Panc1 (cell line): Measurements from ENCODE around the gene PDCD10. TPM values are rescaled to one million over a fixed set of nuclear protein-coding genes. Genes with fewer than 3 reads are reported as not detected.

Experiments used
- ATAC-seq: fragments of 200-7000 bp; cut with Tn5 transposase; 2 replicates; pipeline ENCODE4 v1.9.1; 2020; ENCODE audit warnings: mild to moderate bottlenecking, moderate library complexity
- BruUV-seq: library from RNA; stranded (reverse); fragments of 400-500 nt; replicated peaks from 2 replicates; lab custom pipeline; 2021; lab: Mats Ljungman, UMichigan
- CTCF ChIA-PET: fragments of 300-600 bp; sonication (Branson Sonifier 250); formaldehyde crosslinking; loops from one replicate; lab custom pipeline; 2022; ENCODE audit warnings: antibody characterized with exemption; lab: Charles Lee
- POLR2A ChIA-PET: fragments of 300-600 bp; sonication (Branson Sonifier 250); formaldehyde crosslinking; loops from one replicate; lab custom pipeline; 2022; ENCODE audit warnings: antibody characterized with exemption; lab: Charles Lee
- DNase-seq: peaks from one replicate; pipeline ENCODE4 v3.0.0-alpha.2; 2010; ENCODE audit warnings: low read depth, low spot score
- H3K27ac ChIP-seq: 2 replicates; pipeline ENCODE4 v1.5.1; 2011; ENCODE audit warnings: mild to moderate bottlenecking, low read length, inconsistent platforms
- H3K27me3 ChIP-seq: fragments of 200-500 bp; sonication (Bioruptor generic); 2 replicates; pipeline ENCODE4 v1.6.0; 2014; ENCODE audit warnings: low read length, inconsistent platforms; ENCODE audit not compliant: control insufficient read depth, insufficient read depth
- H3K36me3 ChIP-seq: fragments of 200-500 bp; sonication (Bioruptor generic); 2 replicates; pipeline ENCODE4 v1.5.1; 2014; ENCODE audit warnings: inconsistent platforms, mild to moderate bottlenecking, low read length, moderate library complexity; ENCODE audit not compliant: control insufficient read depth, insufficient read depth
- H3K4me1 ChIP-seq: 2 replicates; pipeline ENCODE4 v1.5.1; 2011; ENCODE audit warnings: inconsistent platforms, mild to moderate bottlenecking, low read length, moderate library complexity; ENCODE audit not compliant: control insufficient read depth, insufficient read depth
- H3K4me3 ChIP-seq, 2 experiments: 2 replicates each; pipeline ENCODE4 v1.5.1; 2011 to 2012; ENCODE audit warnings: low read depth in 2 of 2, low read length in 2 of 2, mild to moderate bottlenecking in 2 of 2, inconsistent platforms in 1 of 2, moderate library complexity in 1 of 2
- H3K9me3 ChIP-seq: fragments of 200-500 bp; sonication (Bioruptor generic); 2 replicates; pipeline ENCODE4 v1.5.1; 2014; ENCODE audit warnings: low read depth, mild to moderate bottlenecking, inconsistent platforms, low read length, moderate library complexity; ENCODE audit not compliant: control insufficient read depth, insufficient read depth
- POLR2AphosphoS5 ChIP-seq: IDR thresholded peaks from 2 replicates; pipeline ENCODE4 v1.6.1; 2012; ENCODE audit warnings: mild to moderate bottlenecking, low read depth, low read length, moderate library complexity
- REST ChIP-seq, 2 experiments: IDR thresholded peaks; 2 replicates each; pipeline ENCODE4 v1.6.1; 2011 to 2012; ENCODE audit warnings: low read depth in 2 of 2, control low read depth in 1 of 2, low read length in 1 of 2, mild to moderate bottlenecking in 1 of 2, moderate library complexity in 1 of 2; ENCODE audit not compliant: insufficient read depth in 1 of 2
- SIN3A ChIP-seq: IDR thresholded peaks from 2 replicates; pipeline ENCODE4 v1.6.1; 2012; ENCODE audit warnings: low read depth, mild to moderate bottlenecking, low read length, moderate library complexity, borderline replicate concordance; ENCODE audit not compliant: insufficient read depth
- TCF7L2 ChIP-seq: IDR thresholded peaks from 2 replicates; pipeline ENCODE4 v1.6.1; 2011; ENCODE audit warnings: mild to moderate bottlenecking, low read depth, low read length, inconsistent platforms
- in situ Hi-C: cut with HindIII; loops from 2 replicates; pipeline ENCODE4 v1.10.0; 2016; ENCODE audit warnings: low sequenced_read_pairs, low pct_unique_long_range_greater_than_20kb
- intact Hi-C: fragments of 100-400 bp; cut with micrococcal nuclease; formaldehyde crosslinking; loops from one replicate; pipeline ENCODE4 v1.10.0; 2022; ENCODE audit not compliant: unreplicated experiment
- total RNA-seq: library from RNA; stranded (reverse); gene quantifications from one replicate; pipeline ENCODE4 v1.2.1, GENCODE V29; 2021; ENCODE audit not compliant: unreplicated experiment
- TF ChIP-seq, protein P1 (sequence below): fragments of 450-650 bp; IDR thresholded peaks from 2 replicates; pipeline ENCODE4 v1.5.1; 2017; ENCODE audit warnings: mild to moderate bottlenecking

PDCD10 gene
- total RNA-seq, 1 experiment from 2014 or later = 83.5 TPM

DNA sequence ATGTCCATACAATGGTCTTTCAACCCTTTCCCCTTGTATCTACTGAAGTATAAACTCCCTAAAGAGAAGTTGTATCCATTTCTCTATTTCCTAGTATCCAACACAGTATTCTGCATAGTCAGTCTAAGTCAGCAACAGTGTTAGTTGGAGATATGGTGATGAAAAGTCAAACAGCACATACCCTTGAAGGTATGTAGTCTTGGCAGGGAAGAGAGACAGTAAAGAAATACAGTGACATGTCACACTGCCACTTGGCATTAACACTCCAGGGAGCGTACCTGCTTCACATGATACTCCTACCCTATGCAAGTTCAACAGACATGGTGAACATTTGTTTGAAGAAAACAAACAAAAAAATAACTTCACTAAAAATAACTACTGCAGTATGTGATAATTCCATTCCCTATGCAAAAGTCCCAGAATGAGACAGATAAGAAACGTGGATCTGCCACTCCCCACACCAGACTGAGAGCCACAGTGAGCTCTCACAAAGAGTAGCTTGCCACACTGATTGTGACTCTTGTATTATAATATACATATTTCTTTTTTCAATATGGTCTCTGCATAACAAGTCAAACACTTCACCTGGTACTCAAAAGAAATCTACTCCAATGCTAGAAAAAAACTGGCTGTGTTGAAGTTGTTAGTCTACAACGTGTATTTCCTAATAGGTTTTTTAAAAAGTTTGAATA is 5.9 kb downstream of the PDCD10 start:
- Histone ChIP-seq H3K27me3 (no peaks in the 10 kb centered on the region), H3K27ac (no peak overlapping the region), H3K4me3 (no peak overlapping the region), H3K4me1 (peaks cover 39% of the 10 kb centered on the region), H3K9me3 (no peaks in the 10 kb centered on the region), H3K36me3 (peaks cover 5% of the 10 kb centered on the region)
- ChIA-PET CTCF (no interaction called here), POLR2A (no interaction called here)
- no peak for TF ChIP-seq SIN3A
- TF ChIP-seq POLR2AphosphoS5 = no peak
- no peak for TF ChIP-seq REST (IDR thresholded peaks at IDR 0.05; ENCODE audit: insufficient read depth in 1 of 2, low read depth in 2 of 2, low read length in 1 of 2)
- TF ChIP-seq TCF7L2 = no peak
- TF ChIP-seq, protein P1, sequence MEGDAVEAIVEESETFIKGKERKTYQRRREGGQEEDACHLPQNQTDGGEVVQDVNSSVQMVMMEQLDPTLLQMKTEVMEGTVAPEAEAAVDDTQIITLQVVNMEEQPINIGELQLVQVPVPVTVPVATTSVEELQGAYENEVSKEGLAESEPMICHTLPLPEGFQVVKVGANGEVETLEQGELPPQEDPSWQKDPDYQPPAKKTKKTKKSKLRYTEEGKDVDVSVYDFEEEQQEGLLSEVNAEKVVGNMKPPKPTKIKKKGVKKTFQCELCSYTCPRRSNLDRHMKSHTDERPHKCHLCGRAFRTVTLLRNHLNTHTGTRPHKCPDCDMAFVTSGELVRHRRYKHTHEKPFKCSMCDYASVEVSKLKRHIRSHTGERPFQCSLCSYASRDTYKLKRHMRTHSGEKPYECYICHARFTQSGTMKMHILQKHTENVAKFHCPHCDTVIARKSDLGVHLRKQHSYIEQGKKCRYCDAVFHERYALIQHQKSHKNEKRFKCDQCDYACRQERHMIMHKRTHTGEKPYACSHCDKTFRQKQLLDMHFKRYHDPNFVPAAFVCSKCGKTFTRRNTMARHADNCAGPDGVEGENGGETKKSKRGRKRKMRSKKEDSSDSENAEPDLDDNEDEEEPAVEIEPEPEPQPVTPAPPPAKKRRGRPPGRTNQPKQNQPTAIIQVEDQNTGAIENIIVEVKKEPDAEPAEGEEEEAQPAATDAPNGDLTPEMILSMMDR = no peak
- ATAC-seq (peak; percentile 62), DNase-seq (no peak)
- BruUV-seq = no TSS peak
- in situ Hi-C loops = no loop called here
- intact Hi-C loops = no loop called here

DNA sequence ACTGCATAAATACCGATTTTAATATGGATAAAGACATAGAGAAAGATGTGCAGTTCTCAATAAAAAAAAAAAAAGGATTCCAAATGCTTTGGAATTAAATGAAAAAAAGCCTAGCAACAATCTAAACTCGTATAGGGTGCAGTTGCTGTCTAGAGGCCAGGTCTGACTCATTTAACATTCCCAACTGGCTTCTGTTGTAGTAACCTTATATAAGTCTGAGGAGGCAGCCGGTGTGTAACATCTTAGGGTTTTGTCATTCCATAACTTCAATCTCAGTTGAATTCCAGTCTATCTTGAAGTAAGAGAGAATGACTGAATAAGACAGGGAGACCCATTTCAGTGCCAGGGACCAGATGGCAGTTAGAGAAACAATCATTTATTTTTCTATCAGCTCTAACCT is 6.5 kb downstream of the PDCD10 start:
- peaks cover 35% of the 10 kb centered on the region for H3K4me1 ChIP-seq
- TF ChIP-seq POLR2AphosphoS5 (no peak), REST (IDR thresholded peaks at IDR 0.05; ENCODE audit: insufficient read depth in 1 of 2, low read depth in 2 of 2, low read length in 1 of 2) (no peak), TCF7L2 (no peak), SIN3A (no peak)
- TF ChIP-seq, protein P1 = no peak
- ChIA-PET POLR2A (no interaction called here), CTCF (no interaction called here)
- in situ Hi-C loops (no loop called here), intact Hi-C loops (no loop called here)
- H3K27ac ChIP-seq = no peak overlapping the region
- no peaks in the 10 kb centered on the region for H3K9me3 ChIP-seq
- H3K4me3 ChIP-seq = no peak overlapping the region
- ATAC-seq (peak; percentile 75), DNase-seq (no peak)
- no TSS peak for BruUV-seq
- H3K27me3 ChIP-seq = no peaks in the 10 kb centered on the region
- no peaks in the 10 kb centered on the region; the same call in 1 of the 2 replicates for H3K36me3 ChIP-seq
